B cell (primary cell): ENCODE results near the gene GRHPR. TPM values are rescaled to one million over a fixed set of nuclear protein-coding genes. Genes with fewer than 3 reads are reported as not detected.
"Not testable (repeated sequence)": the region's sequence is repeated elsewhere in the genome, so short reads cannot be mapped to it uniquely, and the experiment has no call there.

Source experiments
- ATAC-seq: fragments of 200-7000 bp; cut with Tn5 transposase; one replicate; pipeline ENCODE4 v1.10.0; 2021; ENCODE audit warnings: low read depth, mild to moderate bottlenecking, moderate number of reproducible peaks, moderate library complexity
- CTCF ChIA-PET: fragments of 350-600 bp; sonication (Branson Sonifier 250); formaldehyde crosslinking; loops from one replicate; lab custom pipeline; 2021; ENCODE audit warnings: antibody characterized with exemption, inconsistent platforms; lab: Charles Lee
- POLR2A ChIA-PET: fragments of 350-600 bp; sonication (Branson Sonifier 250); formaldehyde crosslinking; loops from one replicate; lab custom pipeline; 2021; ENCODE audit warnings: antibody characterized with exemption; lab: Charles Lee
- DNase-seq: peaks from one replicate; pipeline ENCODE4 v3.0.0; 2013
- H2AFZ ChIP-seq: 2 replicates; pipeline ENCODE4 v1.6.1; 2012; ENCODE audit warnings: mild to moderate bottlenecking, low read depth, low read length; ENCODE audit not compliant: insufficient read depth, poor library complexity, severe bottlenecking
- H3K27ac ChIP-seq, 2 donors: 1 replicate in 1 of 2; 2 replicates in 1 of 2; pipeline ENCODE4 v1.5.1; 2012 to 2013; ENCODE audit warnings: low read length in 2 of 2, mild to moderate bottlenecking in 2 of 2, moderate library complexity in 1 of 2
- H3K27me3 ChIP-seq, 4 experiments: fragments of 200-600 bp in 1 of 4; sonication (generic) in 1 of 4; replicated peaks in 1 of 4; 1 replicate in 2 of 4; 2 replicates in 2 of 4; pipeline versions ENCODE4 v1.6.1 to v1.7.0; 2013 to 2016; ENCODE audit warnings: low read length in 3 of 4, mild to moderate bottlenecking in 2 of 4, mixed read lengths in 1 of 4, moderate library complexity in 1 of 4; ENCODE audit not compliant: insufficient read depth in 4 of 4, control insufficient read depth in 3 of 4; ENCODE audit errors: control extremely low read depth in 1 of 4
- H3K36me3 ChIP-seq, 2 experiments: replicated peaks in 1 of 2; 1 replicate in 1 of 2; 2 replicates in 1 of 2; pipeline versions ENCODE4 v1.6.1 to v1.7.1; 2013; ENCODE audit warnings: low read length in 1 of 2; ENCODE audit not compliant: insufficient read depth in 2 of 2, control insufficient read depth in 1 of 2; ENCODE audit errors: control extremely low read depth in 1 of 2, extremely low read depth in 1 of 2
- H3K4me1 ChIP-seq, 2 donors: fragments of 200-600 bp in 1 of 2; sonication (generic) in 1 of 2; 1 replicate in 1 of 2; 2 replicates in 1 of 2; pipeline versions ENCODE4 v1.5.1 to v1.6.1; 2013 to 2017; ENCODE audit warnings: low read length in 2 of 2; ENCODE audit not compliant: control insufficient read depth in 2 of 2, insufficient read depth in 2 of 2
- H3K4me2 ChIP-seq: replicated peaks from 2 replicates; pipeline ENCODE3; 2012; ENCODE audit warnings: mild to moderate bottlenecking, low read depth, low read length; ENCODE audit not compliant: poor library complexity, severe bottlenecking
- H3K4me3 ChIP-seq, 5 experiments: fragments of 200-600 bp in 1 of 5; sonication (generic) in 1 of 5; 1 replicate in 3 of 5; 2 replicates in 2 of 5; pipeline versions ENCODE4 v1.5.1 to v1.7.0; 2011 to 2016; ENCODE audit warnings: low read length in 4 of 5, mild to moderate bottlenecking in 4 of 5, low read depth in 2 of 5, control low read depth in 1 of 5, moderate library complexity in 1 of 5; ENCODE audit not compliant: insufficient read depth in 1 of 5; ENCODE audit errors: control extremely low read depth in 1 of 5, extremely low read depth in 1 of 5
- H3K79me2 ChIP-seq: fragments of 200-600 bp; sonication (generic); one replicate; pipeline ENCODE4 v1.6.0; 2016; ENCODE audit warnings: low read length; ENCODE audit not compliant: control insufficient read depth, insufficient read depth
- H3K9ac ChIP-seq: fragments of 200-600 bp; sonication (generic); 2 replicates; pipeline ENCODE4 v1.6.1; 2017; ENCODE audit warnings: mild to moderate bottlenecking, low read length, moderate library complexity
- H3K9me3 ChIP-seq, 3 donors: one replicate each; pipeline versions ENCODE4 v1.6.1 to v1.7.1; 2013; ENCODE audit warnings: low read length in 2 of 3; ENCODE audit not compliant: control insufficient read depth in 2 of 3, insufficient read depth in 1 of 3; ENCODE audit errors: control extremely low read depth in 1 of 3
- H4K20me1 ChIP-seq: 2 replicates; pipeline ENCODE4 v1.6.0; 2012; ENCODE audit warnings: mild to moderate bottlenecking, low read length; ENCODE audit not compliant: insufficient read depth, control insufficient read depth, poor library complexity, severe bottlenecking
- H3K27ac Mint-ChIP-seq: one replicate; pipeline ENCODE4 v1.8.0; 2021; ENCODE audit warnings: mixed read lengths
- H3K27me3 Mint-ChIP-seq: one replicate; pipeline ENCODE4 v1.8.0; 2021; ENCODE audit warnings: mixed read lengths
- H3K4me1 Mint-ChIP-seq: one replicate; pipeline ENCODE4 v1.8.0; 2021; ENCODE audit warnings: mixed read lengths
- H3K4me3 Mint-ChIP-seq: one replicate; pipeline ENCODE4 v1.8.0; 2021; ENCODE audit warnings: mixed read lengths
- H3K9me3 Mint-ChIP-seq: one replicate; pipeline ENCODE4 v1.8.0; 2022; ENCODE audit warnings: mixed read lengths; ENCODE audit not compliant: insufficient read depth
- EZH2 ChIP-seq: IDR thresholded peaks from 2 replicates; pipeline ENCODE4 v1.6.1; 2012; ENCODE audit warnings: borderline replicate concordance, low read depth, mild to moderate bottlenecking, moderate library complexity, low read length; ENCODE audit not compliant: insufficient read depth, poor library complexity, severe bottlenecking
- WGBS: methylation state at CpG from one replicate; pipeline ENCODE4 v1.1.5; 2013; ENCODE audit warnings: missing lambda C conversion rate; ENCODE audit not compliant: insufficient coverage; 5-methylcytosine and 5-hydroxymethylcytosine counted together
- intact Hi-C: fragments of 100-400 bp; cut with micrococcal nuclease; formaldehyde crosslinking; loops from one replicate; pipeline ENCODE4 v1.10.0; 2022
- polyA plus RNA-seq: library from polyadenylated mRNA; depleted of rRNA; stranded (reverse); fragments of >200 nt; gene quantifications from 2 replicates; pipeline ENCODE4 v1.2.3, GENCODE V29; 2012
- total RNA-seq, 2 donors: library from RNA; stranded (reverse); fragments of 120-200 nt in 1 of 2; gene quantifications; 1 replicate in 1 of 2; 2 replicates in 1 of 2; pipeline versions ENCODE4 v1.2.3 to v1.2.4, GENCODE V29; 2013 to 2022
- TF ChIP-seq, protein P1 (sequence below): fragments of 200-600 bp; IDR thresholded peaks from one replicate; pipeline ENCODE4 v1.8.0; 2022; ENCODE audit warnings: antibody characterized with exemption, mild to moderate bottlenecking

GRHPR gene
- total and polyA plus RNA-seq, 2 donors (not counting 1 experiment from before 2014, with no cell fraction given): 121 to 138 TPM

DNA sequence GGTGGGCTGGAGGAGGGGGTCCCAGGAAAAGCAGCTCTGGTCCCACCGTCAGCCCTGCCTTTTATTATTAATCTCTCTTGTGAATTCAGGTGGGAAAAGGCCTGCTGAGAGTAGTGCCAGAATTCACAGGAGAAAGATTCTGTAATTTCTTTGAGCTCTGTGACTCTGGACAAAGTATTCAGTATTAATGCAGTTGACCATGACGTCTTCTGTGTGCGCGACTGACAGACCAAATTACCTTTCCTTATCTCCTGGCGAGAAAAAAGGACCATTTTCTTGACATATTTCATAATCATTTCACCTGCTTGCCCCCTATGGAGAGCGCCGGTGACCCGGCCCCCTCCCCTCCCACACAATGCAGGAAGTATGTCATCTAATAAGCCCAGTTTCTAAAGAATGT lies 26.8 kb upstream of the GRHPR start:
- Mint-ChIP-seq H3K4me3 (no peak overlapping the region), H3K4me1 (peaks cover 50% of the 10 kb centered on the region), H3K9me3 (no peaks in the 10 kb centered on the region), H3K27me3 (no peaks in the 10 kb centered on the region), H3K27ac (no peak overlapping the region)
- Histone ChIP-seq H3K27ac (no peak overlapping the region), H3K27me3 (no peaks in the 10 kb centered on the region), H4K20me1 (no peaks in the 10 kb centered on the region), H3K79me2 (no peaks in the 10 kb centered on the region), H3K4me2 (no peak overlapping the region), H3K36me3 (no peaks in the 10 kb centered on the region), H2AFZ (no peak overlapping the region), H3K4me3 (no peak overlapping the region), H3K9ac (no peak overlapping the region), H3K9me3 (peaks cover 0 to 7% (median 0%) of the 10 kb centered on the region in 3 donors), H3K4me1 (peaks cover 27% of the 10 kb centered on the region in 2 donors)
- no peak for TF ChIP-seq EZH2
- TF ChIP-seq, protein P1, sequence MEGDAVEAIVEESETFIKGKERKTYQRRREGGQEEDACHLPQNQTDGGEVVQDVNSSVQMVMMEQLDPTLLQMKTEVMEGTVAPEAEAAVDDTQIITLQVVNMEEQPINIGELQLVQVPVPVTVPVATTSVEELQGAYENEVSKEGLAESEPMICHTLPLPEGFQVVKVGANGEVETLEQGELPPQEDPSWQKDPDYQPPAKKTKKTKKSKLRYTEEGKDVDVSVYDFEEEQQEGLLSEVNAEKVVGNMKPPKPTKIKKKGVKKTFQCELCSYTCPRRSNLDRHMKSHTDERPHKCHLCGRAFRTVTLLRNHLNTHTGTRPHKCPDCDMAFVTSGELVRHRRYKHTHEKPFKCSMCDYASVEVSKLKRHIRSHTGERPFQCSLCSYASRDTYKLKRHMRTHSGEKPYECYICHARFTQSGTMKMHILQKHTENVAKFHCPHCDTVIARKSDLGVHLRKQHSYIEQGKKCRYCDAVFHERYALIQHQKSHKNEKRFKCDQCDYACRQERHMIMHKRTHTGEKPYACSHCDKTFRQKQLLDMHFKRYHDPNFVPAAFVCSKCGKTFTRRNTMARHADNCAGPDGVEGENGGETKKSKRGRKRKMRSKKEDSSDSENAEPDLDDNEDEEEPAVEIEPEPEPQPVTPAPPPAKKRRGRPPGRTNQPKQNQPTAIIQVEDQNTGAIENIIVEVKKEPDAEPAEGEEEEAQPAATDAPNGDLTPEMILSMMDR: no peak
- ATAC-seq (no peak), DNase-seq (no peak)
- ChIA-PET POLR2A (interaction anchor here (1.3 kb wide), 1 partner anchor 12 kb away, joined by 4 read pairs; no protein-coding TSS in a partner anchor), CTCF (interaction anchor here (1.5 to 12.2 kb wide), 5 partner anchors 12 to 26 kb away, joined by 3 to 139 read pairs (median 4); partner anchors contain the start of gene GRHPR)
- intact Hi-C loops: no loop called here
- 84% methylated on average over 4 of the region's 8 CpGs for WGBS

DNA sequence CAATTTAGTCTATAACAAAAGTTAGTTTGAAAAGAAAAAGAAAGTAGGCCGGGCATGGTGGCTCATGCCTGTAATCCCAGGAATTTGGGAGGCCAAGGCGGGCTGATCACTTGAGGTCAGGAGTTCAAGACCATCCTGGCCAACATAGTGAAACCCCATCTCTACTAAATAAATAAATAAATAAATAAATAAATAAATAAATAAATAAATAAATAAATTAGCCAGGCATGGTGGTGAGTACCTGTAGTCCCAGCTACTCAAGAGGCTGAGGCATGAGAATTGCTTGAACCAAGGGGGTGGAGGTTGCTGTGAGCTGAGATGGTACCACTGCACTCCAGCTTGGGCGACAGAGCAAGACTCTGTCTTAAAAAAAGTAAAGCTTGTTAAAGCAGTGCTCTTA lies 24.5 kb upstream of the GRHPR start:
- H3K4me1 ChIP-seq: peaks cover 28 to 30% of the 10 kb centered on the region in 2 donors
- H2AFZ ChIP-seq, H3K27ac Mint-ChIP-seq, H3K4me3 Mint-ChIP-seq, H3K9ac ChIP-seq, H3K9me3 Mint-ChIP-seq, H3K27ac ChIP-seq, ATAC-seq, H3K79me2 ChIP-seq, H3K36me3 ChIP-seq, DNase-seq, H3K9me3 ChIP-seq, intact Hi-C loops, H3K4me3 ChIP-seq, H3K27me3 ChIP-seq, H3K27me3 Mint-ChIP-seq, H4K20me1 ChIP-seq, H3K4me2 ChIP-seq: not testable (repeated sequence)
- H3K4me1 Mint-ChIP-seq: peaks cover 51% of the 10 kb centered on the region
- ChIA-PET CTCF (interaction anchor here (0.9 to 2.4 kb wide), 5 partner anchors 10 to 525 kb away, joined by 3 to 12 read pairs (median 7); no protein-coding TSS in a partner anchor), POLR2A (interaction anchor here (0.6 to 1.1 kb wide), 2 partner anchors 11 to 371 kb away, joined by 3 read pairs; no protein-coding TSS in a partner anchor)
- no CpG with 5 or more reads among the region's 3 CpGs for WGBS
